Erythroblast (primary cell): ENCODE measurements around the gene ARHGAP24.
"Not testable (repeated sequence)": the region's sequence is repeated elsewhere in the genome, so short reads cannot be mapped to it uniquely, and the experiment has no call there.

ENCODE experiments used
- DNase-seq, 2 experiments: peaks; one replicate each; lab custom pipeline; 2025; lab: John Stamatoyannopoulos, UW
- GATA1 ChIP-seq: IDR thresholded peaks from 2 replicates; pipeline ENCODE4 v1.6.1; 2011; ENCODE audit warnings: low read depth, mild to moderate bottlenecking, control low read depth, low read length, moderate library complexity
- POLR2A ChIP-seq: IDR thresholded peaks from 2 replicates; pipeline ENCODE4 v1.6.1; 2011; ENCODE audit warnings: mild to moderate bottlenecking, low read length

ARHGAP24 gene

GRCh38 chr4:85495621-85496020 is 20.7 kb downstream of the ARHGAP24 start:
- TF ChIP-seq POLR2A: no peak
- TF ChIP-seq GATA1: no peak
- DNase-seq: no peak

DNA sequence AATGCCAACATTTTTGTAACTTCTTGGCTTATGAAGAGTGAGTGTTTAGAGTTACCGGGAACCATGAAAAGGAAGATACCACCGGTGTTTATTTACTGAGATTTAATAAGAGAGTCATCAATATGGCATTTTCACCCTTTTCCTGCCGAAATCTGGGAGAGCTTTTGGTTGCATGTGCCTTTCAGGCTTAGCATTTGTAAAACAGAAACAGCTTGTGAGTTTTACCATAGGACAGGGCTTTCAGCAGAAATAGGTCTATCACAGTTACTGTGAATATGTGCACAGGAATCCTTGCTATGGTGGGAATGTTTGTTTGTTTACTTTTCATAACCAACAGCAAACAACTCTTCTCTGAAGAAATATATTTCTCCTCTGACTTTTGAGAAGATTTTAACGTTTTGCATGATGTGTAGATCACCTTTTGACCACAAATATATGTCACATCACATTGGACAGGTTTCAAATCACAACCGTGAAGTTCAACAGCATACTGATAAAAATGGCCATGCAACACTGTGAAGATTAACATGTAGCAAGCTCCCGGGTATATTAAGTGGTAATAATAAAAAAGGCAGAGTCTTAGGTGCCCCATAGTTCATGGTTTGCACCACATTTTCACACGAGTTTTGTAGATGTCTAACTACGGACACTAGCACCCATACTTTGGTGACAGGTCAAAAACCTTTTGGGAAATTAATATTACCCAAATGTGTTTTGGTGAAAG is 21.3 kb downstream of the ARHGAP24 start:
- DNase-seq: no peak
- TF ChIP-seq POLR2A (no peak), GATA1 (no peak)

GRCh38 chr4:85496933-85497332 is 22.0 kb downstream of the ARHGAP24 start:
- TF ChIP-seq GATA1: no peak
- TF ChIP-seq POLR2A: no peak
- DNase-seq: no peak

- no peak for TF ChIP-seq POLR2A
- TF ChIP-seq GATA1: no peak
- no peak for DNase-seq
These were observed 23.3 kb downstream of the ARHGAP24 start for GRCh38 chr4:85498068-85498733.

- TF ChIP-seq GATA1 (no peak), POLR2A (no peak)
- no peak for DNase-seq
These were observed 24.6 kb downstream of the ARHGAP24 start for GRCh38 chr4:85499573-85499972.

- no peak for TF ChIP-seq POLR2A
- TF ChIP-seq GATA1: no peak
- no peak for DNase-seq
These were observed 25.3 kb downstream of the ARHGAP24 start for GRCh38 chr4:85500110-85500867.

DNA sequence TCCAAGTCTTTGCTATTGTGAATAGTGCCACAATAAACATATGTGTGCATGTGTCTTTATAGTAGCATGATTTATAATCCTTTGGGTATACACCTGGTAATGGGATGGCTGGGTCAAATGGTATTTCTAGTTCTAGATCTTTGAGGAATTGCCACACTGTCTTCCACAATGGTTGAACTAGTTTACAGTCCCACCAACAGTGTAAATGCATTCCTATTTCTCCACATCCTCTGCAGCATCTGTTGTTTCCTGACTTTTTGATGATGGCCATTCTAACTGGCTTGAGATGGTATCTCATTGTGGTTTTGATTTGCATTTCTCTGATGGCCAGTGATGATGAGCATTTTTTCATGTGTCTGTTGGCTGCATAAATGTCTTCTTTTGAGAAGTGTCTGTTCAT is 26.2 kb downstream of the ARHGAP24 start:
- DNase-seq: not testable (repeated sequence)

- TF ChIP-seq GATA1: no peak
- no peak for TF ChIP-seq POLR2A
- no peak for DNase-seq
These were observed 33.7 kb downstream of the ARHGAP24 start for GRCh38 chr4:85508654-85509053.

GRCh38 chr4:85509882-85510631 is 35.1 kb downstream of the ARHGAP24 start:
- TF ChIP-seq GATA1 (no peak), POLR2A (no peak)
- no peak for DNase-seq

- no peak for TF ChIP-seq POLR2A
- TF ChIP-seq GATA1: no peak
- DNase-seq: no peak
These were observed 35.7 kb downstream of the ARHGAP24 start for GRCh38 chr4:85510632-85510984.

- no peak for DNase-seq
- TF ChIP-seq POLR2A (no peak), GATA1 (no peak)
These were observed 37.7 kb downstream of the ARHGAP24 start for GRCh38 chr4:85512446-85513205.

- DNase-seq: no peak
- no peak for TF ChIP-seq POLR2A
- TF ChIP-seq GATA1: no peak
These were observed 39.2 kb downstream of the ARHGAP24 start for GRCh38 chr4:85514117-85514516.

DNA sequence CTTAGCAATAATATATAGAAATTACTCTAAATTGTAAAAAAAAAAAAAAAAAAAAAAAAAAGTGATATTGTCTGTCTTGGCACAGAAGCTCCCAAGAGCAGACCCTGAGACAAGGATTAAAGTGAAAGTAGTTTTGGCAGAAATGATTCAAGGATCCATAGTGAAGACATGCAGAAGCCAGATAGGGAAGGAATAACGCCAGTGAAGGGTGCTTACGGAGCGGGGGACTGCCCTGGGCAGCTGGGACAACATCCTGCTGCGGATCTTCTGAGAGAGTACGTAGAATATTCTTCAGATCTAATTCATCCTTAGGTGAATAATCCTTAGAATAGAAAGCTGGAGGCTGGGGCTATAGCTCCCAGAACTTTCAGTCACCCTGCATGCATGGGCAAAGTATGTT is 39.8 kb downstream of the ARHGAP24 start:
- TF ChIP-seq GATA1 (no peak), POLR2A (no peak)
- no peak for DNase-seq
